K562 (cell line): ENCODE data around the gene SESN2. TPM values are rescaled to one million over a fixed set of nuclear protein-coding genes. Genes with fewer than 3 reads are reported as not detected.
A peak's percentile ranks its signal among the peaks of the same experiment; 100 is the strongest.

Experiments
- ADNP ChIP-seq: fragments of 200-800 bp; sonication (Bioruptor generic); IDR thresholded peaks from 2 replicates; pipeline ENCODE4 v1.6.1; 2016; ENCODE audit warnings: missing genetic modification characterization, missing compliant biosample characterization
- CBX8 ChIP-seq: fragments of 200-600 bp; sonication (generic); IDR thresholded peaks from 2 replicates; pipeline ENCODE4 v1.6.1; 2012; ENCODE audit warnings: borderline replicate concordance, mixed run types, low read depth, mild to moderate bottlenecking, moderate library complexity, mixed read lengths, low read length, control low read depth, inconsistent platforms; ENCODE audit not compliant: poor library complexity, severe bottlenecking; ENCODE audit errors: extremely low read depth
- CHD1 ChIP-seq: fragments of 200-600 bp; sonication (generic); IDR thresholded peaks from one replicate; pipeline ENCODE4 v1.6.1; 2012; ENCODE audit warnings: mild to moderate bottlenecking, moderate library complexity, low read length, inconsistent platforms
- CHD2 ChIP-seq: IDR thresholded peaks from 2 replicates; pipeline ENCODE4 v1.6.1; 2011; ENCODE audit warnings: low read depth, low read length
- CHD4 ChIP-seq: fragments of 200-600 bp; sonication (generic); IDR thresholded peaks from 3 replicates; pipeline ENCODE4 v1.6.1; 2012; ENCODE audit warnings: low read depth, mild to moderate bottlenecking, mixed read lengths, low read length, inconsistent platforms; ENCODE audit not compliant: insufficient read depth, insufficient replicate concordance, poor library complexity, severe bottlenecking
- HNRNPUL1 ChIP-seq: fragments of 200-400 bp; formaldehyde crosslinking; IDR thresholded peaks from 2 replicates; pipeline ENCODE4 v1.6.1; 2017; ENCODE audit warnings: low read length
- KLF1 ChIP-seq: fragments of 450-650 bp; IDR thresholded peaks from 2 replicates; pipeline ENCODE4 v1.6.1; 2016; ENCODE audit warnings: missing genetic modification characterization, missing compliant biosample characterization
- L3MBTL2 ChIP-seq: fragments of 450-650 bp; IDR thresholded peaks from 2 replicates; pipeline ENCODE4 v1.6.1; 2016; ENCODE audit warnings: mild to moderate bottlenecking, moderate library complexity
- NR1H2 ChIP-seq: sonication (generic); formaldehyde crosslinking; IDR thresholded peaks from 2 replicates; pipeline ENCODE4 v1.4.0; 2020; ENCODE audit warnings: mild to moderate bottlenecking, missing genetic modification reagents
- PRPF4 ChIP-seq: fragments of 200-400 bp; formaldehyde crosslinking; IDR thresholded peaks from one replicate; pipeline ENCODE4 v1.6.1; 2017; ENCODE audit warnings: low read length, low read depth, mild to moderate bottlenecking; ENCODE audit not compliant: insufficient read depth, poor library complexity, severe bottlenecking
- PTBP1 ChIP-seq: fragments of 200-400 bp; formaldehyde crosslinking; IDR thresholded peaks from 2 replicates; pipeline ENCODE4 v1.6.1; 2017; ENCODE audit warnings: low read depth, low read length
- RHOXF2B ChIP-seq: fragments of 250-450 bp; sonication (Bioruptor Pico); conservative IDR thresholded peaks from 2 replicates; pipeline ENCODE4 v1.5.1; 2021
- SMARCA5 ChIP-seq: fragments of 450-650 bp; IDR thresholded peaks from 2 replicates; pipeline ENCODE4 v1.6.1; 2016
- SPI1 ChIP-seq: IDR thresholded peaks from 2 replicates; pipeline ENCODE4 v1.6.1; 2011; ENCODE audit warnings: low read depth, low read length, control low read depth, borderline replicate concordance
- SUPT5H ChIP-seq: fragments of 450-650 bp; IDR thresholded peaks from 2 replicates; pipeline ENCODE4 v1.6.1; 2016
- TCF3 ChIP-seq: sonication (generic); formaldehyde crosslinking; IDR thresholded peaks from 2 replicates; pipeline ENCODE4 v1.4.0; 2020; ENCODE audit warnings: mild to moderate bottlenecking, missing genetic modification reagents
- TEAD2 ChIP-seq: fragments of 450-650 bp; IDR thresholded peaks from 2 replicates; pipeline ENCODE4 v1.6.1; 2016; ENCODE audit warnings: missing genetic modification characterization, control low read depth, missing compliant biosample characterization
- ZNF12 ChIP-seq: sonication (generic); formaldehyde crosslinking; IDR thresholded peaks from 2 replicates; pipeline ENCODE4 v1.4.0; 2020; ENCODE audit warnings: mild to moderate bottlenecking, missing genetic modification reagents
- ZNF232 ChIP-seq: sonication (generic); formaldehyde crosslinking; IDR thresholded peaks from 2 replicates; pipeline ENCODE4 v1.8.0; 2022; ENCODE audit warnings: mild to moderate bottlenecking, missing genetic modification reagents
- ZNF263 ChIP-seq: sonication (generic); formaldehyde crosslinking; IDR thresholded peaks from 2 replicates; pipeline ENCODE4 v1.8.0; 2022; ENCODE audit warnings: mild to moderate bottlenecking, missing genetic modification reagents, borderline replicate concordance
- ZNF445 ChIP-seq: fragments of 250-450 bp; sonication (Bioruptor Pico); IDR thresholded peaks from 2 replicates; pipeline ENCODE4 v1.4.0; 2020; ENCODE audit warnings: low read depth, mild to moderate bottlenecking, moderate library complexity
- ZNF589 ChIP-seq: fragments of 200-800 bp; sonication (Bioruptor generic); IDR thresholded peaks from 2 replicates; pipeline ENCODE4 v1.6.1; 2016; ENCODE audit warnings: low read depth, missing genetic modification characterization, missing compliant biosample characterization
- polyA plus RNA-seq, 8 experiments: library from polyadenylated mRNA; depleted of rRNA in 4 of 8; stranded (reverse) in 5 of 8; unstranded in 3 of 8; fragments of >200 nt; fragmentation: Nextera tagmentation in 2 of 8; fragmentation: Illumina TruSeq in 1 of 8; extraction: Ambion mirVana in 2 of 8; extraction: Trizol in 1 of 8; gene quantifications; 2 replicates each; pipeline versions ENCODE4 v1.2.1 to v1.2.3, GENCODE V29; 2011 to 2014; ENCODE audit warnings: inconsistent platforms in 1 of 8, missing spikeins in 1 of 8
- total RNA-seq, 7 experiments: library from RNA; depleted of rRNA in 6 of 7; stranded (reverse); fragments of >200 nt in 6 of 7; fragmentation: Illumina TruSeq in 2 of 7; extraction: Trizol in 2 of 7; gene quantifications; 2 replicates each; pipeline versions ENCODE4 v1.2.1 to v1.2.3, GENCODE V29; 2011 to 2021; ENCODE audit warnings: low replicate concordance in 1 of 7
- TF ChIP-seq, protein P1 (sequence below): fragments of 450-650 bp; IDR thresholded peaks from 2 replicates; pipeline ENCODE4 v1.6.1; 2014; ENCODE audit warnings: low read depth, mild to moderate bottlenecking, moderate library complexity, borderline replicate concordance
- TF ChIP-seq, protein P2 (sequence below): fragments of 450-650 bp; formaldehyde crosslinking; IDR thresholded peaks from 2 replicates; pipeline ENCODE4 v1.4.0; 2020; ENCODE audit warnings: mild to moderate bottlenecking
- TF ChIP-seq, protein P3 (sequence below): sonication (generic); formaldehyde crosslinking; IDR thresholded peaks from 2 replicates; pipeline ENCODE4 v1.5.0; 2020; ENCODE audit warnings: missing genetic modification reagents

The SESN2 gene
- total and polyA plus RNA-seq, 9 of the 15 experiments (the other 6 are each of a cell fraction or from before 2014, with no cell fraction given): 3.7 to 71.3 (median 16.8) TPM

DNA sequence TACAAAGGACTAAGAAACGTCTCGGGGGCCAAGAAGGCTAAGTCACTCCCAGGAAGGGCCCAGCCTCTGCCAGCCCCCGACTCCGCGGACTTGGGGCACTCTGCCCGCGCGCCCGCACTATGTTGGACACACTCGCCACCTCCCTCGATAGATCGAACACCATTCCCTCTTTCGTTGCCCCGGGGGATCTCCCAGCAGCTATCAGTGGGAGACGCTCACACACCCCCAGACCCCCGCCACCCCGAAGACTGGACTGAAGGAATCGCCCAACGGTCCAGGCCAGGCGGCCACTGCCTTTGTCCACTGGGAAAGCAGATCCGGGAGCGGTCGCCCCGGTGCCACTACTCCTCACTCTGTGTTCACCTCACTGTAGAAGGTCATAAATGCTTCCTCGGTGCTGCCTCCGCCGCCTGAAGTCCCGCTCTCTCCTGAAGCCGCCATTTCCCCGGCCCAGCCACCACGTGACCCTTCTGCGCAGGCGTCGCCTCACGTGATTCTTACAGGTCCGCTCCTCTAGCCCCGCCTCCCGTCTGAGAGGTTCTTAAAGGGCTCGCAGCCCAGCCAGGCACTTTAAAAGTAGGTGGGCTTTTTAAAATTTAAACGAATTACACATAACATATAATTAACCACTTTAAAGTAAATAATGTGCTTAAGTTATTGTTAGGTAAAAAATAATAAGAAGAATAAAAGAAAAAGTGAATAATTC lies 26.6 kb upstream of the SESN2 start, which contains the start of gene DNAJC8 (continued):
- TF ChIP-seq CHD4 (no peak), ZNF445 (CRISPR knock-in tag) (no peak), SMARCA5 (no peak), ZNF263 (CRISPR knock-in tag) (no peak), TEAD2 (tag) (no peak), SUPT5H (peak; percentile 93), SPI1 (no peak), ADNP (no peak), KLF1 (tag) (no peak), HNRNPUL1 (no peak), ZNF12 (CRISPR knock-in tag) (no peak), PTBP1 (no peak), NR1H2 (CRISPR knock-in tag) (0 out of 2 replicates have a peak, but pooled peaks have one; percentile 21), CHD2 (0 out of 2 replicates have a peak, but pooled peaks have one; percentile 25), TCF3 (CRISPR knock-in tag) (0 out of 2 replicates have a peak, but pooled peaks have one; percentile 28), ZNF232 (CRISPR knock-in tag) (no peak), PRPF4 (no peak), CBX8 (no peak), ZNF589 (CRISPR knock-in tag) (no peak), L3MBTL2 (peak; percentile 80), CHD1 (peak; percentile 88), RHOXF2B (CRISPR knock-in tag) (peak; percentile 73; the same call in 1 of the 2 replicates)
- TF ChIP-seq, protein P1, sequence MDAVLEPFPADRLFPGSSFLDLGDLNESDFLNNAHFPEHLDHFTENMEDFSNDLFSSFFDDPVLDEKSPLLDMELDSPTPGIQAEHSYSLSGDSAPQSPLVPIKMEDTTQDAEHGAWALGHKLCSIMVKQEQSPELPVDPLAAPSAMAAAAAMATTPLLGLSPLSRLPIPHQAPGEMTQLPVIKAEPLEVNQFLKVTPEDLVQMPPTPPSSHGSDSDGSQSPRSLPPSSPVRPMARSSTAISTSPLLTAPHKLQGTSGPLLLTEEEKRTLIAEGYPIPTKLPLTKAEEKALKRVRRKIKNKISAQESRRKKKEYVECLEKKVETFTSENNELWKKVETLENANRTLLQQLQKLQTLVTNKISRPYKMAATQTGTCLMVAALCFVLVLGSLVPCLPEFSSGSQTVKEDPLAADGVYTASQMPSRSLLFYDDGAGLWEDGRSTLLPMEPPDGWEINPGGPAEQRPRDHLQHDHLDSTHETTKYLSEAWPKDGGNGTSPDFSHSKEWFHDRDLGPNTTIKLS: no peak
- TF ChIP-seq, protein P2, sequence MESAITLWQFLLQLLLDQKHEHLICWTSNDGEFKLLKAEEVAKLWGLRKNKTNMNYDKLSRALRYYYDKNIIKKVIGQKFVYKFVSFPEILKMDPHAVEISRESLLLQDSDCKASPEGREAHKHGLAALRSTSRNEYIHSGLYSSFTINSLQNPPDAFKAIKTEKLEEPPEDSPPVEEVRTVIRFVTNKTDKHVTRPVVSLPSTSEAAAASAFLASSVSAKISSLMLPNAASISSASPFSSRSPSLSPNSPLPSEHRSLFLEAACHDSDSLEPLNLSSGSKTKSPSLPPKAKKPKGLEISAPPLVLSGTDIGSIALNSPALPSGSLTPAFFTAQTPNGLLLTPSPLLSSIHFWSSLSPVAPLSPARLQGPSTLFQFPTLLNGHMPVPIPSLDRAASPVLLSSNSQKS (CRISPR knock-in tag): no peak
- TF ChIP-seq, protein P3, sequence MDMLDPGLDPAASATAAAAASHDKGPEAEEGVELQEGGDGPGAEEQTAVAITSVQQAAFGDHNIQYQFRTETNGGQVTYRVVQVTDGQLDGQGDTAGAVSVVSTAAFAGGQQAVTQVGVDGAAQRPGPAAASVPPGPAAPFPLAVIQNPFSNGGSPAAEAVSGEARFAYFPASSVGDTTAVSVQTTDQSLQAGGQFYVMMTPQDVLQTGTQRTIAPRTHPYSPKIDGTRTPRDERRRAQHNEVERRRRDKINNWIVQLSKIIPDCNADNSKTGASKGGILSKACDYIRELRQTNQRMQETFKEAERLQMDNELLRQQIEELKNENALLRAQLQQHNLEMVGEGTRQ (CRISPR knock-in tag): peak; percentile 100
